Lower leg skin (tissue), 4 donors: ENCODE data around the gene SLC25A23. TPM values are rescaled to one million over a fixed set of nuclear protein-coding genes. Genes with fewer than 3 reads are reported as not detected.

ENCODE experiments used
- DNase-seq, 2 donors: peaks; one replicate each; pipeline ENCODE4 v3.0.0-alpha.2; 2019; ENCODE audit warnings: low spot score in 2 of 2
- H3K4me3 ChIP-seq: fragments of 200-600 bp; sonication (generic); 2 replicates; pipeline ENCODE4 v1.5.1; 2017; ENCODE audit warnings: mild to moderate bottlenecking, low read depth; ENCODE audit not compliant: poor library complexity, severe bottlenecking
- CTCF ChIP-seq, 3 donors: fragments of 450-650 bp; IDR thresholded peaks; one replicate each; pipeline ENCODE4 v1.5.1; 2016; ENCODE audit warnings: antibody characterized with exemption in 3 of 3, mild to moderate bottlenecking in 3 of 3, moderate library complexity in 2 of 3
- POLR2A ChIP-seq, 2 donors: fragments of 450-650 bp; IDR thresholded peaks; one replicate each; pipeline ENCODE4 v1.6.1; 2016 to 2017; ENCODE audit warnings: antibody characterized with exemption in 2 of 2, mild to moderate bottlenecking in 1 of 2, moderate library complexity in 1 of 2
- WGBS, 2 donors: methylation state at CpG; one replicate each; pipeline ENCODE4 v1.1.5; 2018; 5-methylcytosine and 5-hydroxymethylcytosine counted together
- intact Hi-C: fragments of 100-400 bp; cut with DNase I; formaldehyde crosslinking; loops from one replicate; pipeline ENCODE4 v1.15.0; 2023; ENCODE audit warnings: low total_unique reads
- total RNA-seq, 4 donors: library from RNA; depleted of rRNA; stranded (reverse); fragments of >200 nt; gene quantifications; one replicate each; pipeline ENCODE4 v1.1.0, GENCODE V29; 2016

Gene SLC25A23
- total RNA-seq, 4 donors from 2014 or later: 60.9 to 102 (median 76.0) TPM

GRCh38 chr19:6470173-6470572, 10.6 kb upstream of the SLC25A23 start:
- intact Hi-C loops: no loop called here
- TF ChIP-seq CTCF (IDR thresholded peaks at IDR 0.05): no peak
- no peak for TF ChIP-seq POLR2A (IDR thresholded peaks at IDR 0.05)

GRCh38 chr19:6467384-6467783, 7.8 kb upstream of the SLC25A23 start:
- H3K4me3 ChIP-seq: no peak overlapping the region
- no peak for TF ChIP-seq POLR2A (IDR thresholded peaks at IDR 0.05)
- TF ChIP-seq CTCF (IDR thresholded peaks at IDR 0.05): no peak
- WGBS, 2 donors: 78% methylated on average over 8 of the region's 8 CpGs
- intact Hi-C loops: no loop called here
- DNase-seq: no peak

More at GRCh38 chr19:6470173-6470572, 10.6 kb upstream of the SLC25A23 start:
- DNase-seq: no peak
- H3K4me3 ChIP-seq: no peak overlapping the region
- 79 to 84% methylated on average over 8 of the region's 8 CpGs for WGBS, 2 donors

GRCh38 chr19:6466526-6467248, 7.1 kb upstream of the SLC25A23 start:
- DNase-seq: no peak
- TF ChIP-seq POLR2A (IDR thresholded peaks at IDR 0.05): no peak
- no peak for TF ChIP-seq CTCF (IDR thresholded peaks at IDR 0.05)
- H3K4me3 ChIP-seq: no peak overlapping the region
- intact Hi-C loops: no loop called here
- WGBS, 2 donors: 90% methylated on average over 17 to 20 of the region's 21 CpGs

- no peak overlapping the region for H3K4me3 ChIP-seq
- intact Hi-C loops: no loop called here
- no peak for DNase-seq
- TF ChIP-seq POLR2A (IDR thresholded peaks at IDR 0.05) (no peak), CTCF (IDR thresholded peaks at IDR 0.05) (no peak)
- WGBS, 2 donors: 87 to 92% methylated on average over 8 of the region's 8 CpGs
Measured at GRCh38 chr19:6465663-6466062, 6.1 kb upstream of the SLC25A23 start.

- DNase-seq: no peak
- H3K4me3 ChIP-seq: no peak overlapping the region
- intact Hi-C loops: no loop called here
- TF ChIP-seq CTCF (IDR thresholded peaks at IDR 0.05) (no peak), POLR2A (IDR thresholded peaks at IDR 0.05) (no peak)
- WGBS, 2 donors: 37 to 43% methylated on average over 9 of the region's 9 CpGs
Measured at GRCh38 chr19:6465006-6465405, 5.4 kb upstream of the SLC25A23 start.
